Measurements from ENCODE around the gene LOX. TPM values are rescaled to one million over a fixed set of nuclear protein-coding genes. Genes with fewer than 3 reads are reported as not detected.

The LOX gene
- total RNA-seq, 1 donor from 2014 or later: 5.8 TPM

- no peak for DNase-seq
Measured at GRCh38 chr5:122051569-122051968, 26.5 kb downstream of the LOX start.

- DNase-seq: no peak
Measured at GRCh38 chr5:122050959-122051358, 27.1 kb downstream of the LOX start.

- no peak for DNase-seq
Measured at GRCh38 chr5:122040636-122041302, 37.3 kb downstream of the LOX start.

- no peak for DNase-seq
Measured at GRCh38 chr5:122036326-122036725, 41.7 kb downstream of the LOX start.

GRCh38 chr5:122035913-122036312 lies 42.1 kb downstream of the LOX start:
- DNase-seq: no peak

- no peak for DNase-seq
Measured at GRCh38 chr5:122031836-122032235, 46.2 kb downstream of the LOX start.

GRCh38 chr5:122030251-122030650 lies 47.8 kb downstream of the LOX start:
- DNase-seq: no peak

GRCh38 chr5:122029818-122030217 lies 48.2 kb downstream of the LOX start:
- no peak for DNase-seq

GRCh38 chr5:122022966-122023365 lies 55.1 kb downstream of the LOX start:
- no peak for DNase-seq

- DNase-seq: no peak
Measured at GRCh38 chr5:122019919-122020590, 58.0 kb downstream of the LOX start.

- DNase-seq: no peak
Measured at GRCh38 chr5:122015471-122015870, 62.6 kb downstream of the LOX start.

GRCh38 chr5:122014236-122014935 lies 63.7 kb downstream of the LOX start:
- DNase-seq: no peak

Other genes starting within 250 kb of the LOX start
- gene FTMT, start 226.4 kb downstream of the LOX start, total RNA-seq: not detected
- gene SRFBP1, start 116.3 kb downstream of the LOX start, total RNA-seq: 34.5 TPM
- 1.2 TPM for gene ZNF474, start 51.3 kb upstream of the LOX start, total RNA-seq
- 48.2 TPM for gene SNCAIP, start 234.0 kb upstream of the LOX start, total RNA-seq

Data from occipital lobe (tissue), 2 donors.